Astrocyte (in vitro differentiated cells and primary cell): ENCODE measurements around the gene CARD18. TPM values are rescaled to one million over a fixed set of nuclear protein-coding genes. Genes with fewer than 3 reads are reported as not detected.
A peak's percentile ranks its signal among the peaks of the same experiment; 100 is the strongest.

ENCODE experiments used
- DNase-seq: peaks from one replicate; pipeline ENCODE4 v3.0.0-alpha.2; 2010; ENCODE audit warnings: low read depth
- FAIRE-seq: peaks from 2 replicates; lab custom pipeline; 2011; peaks lifted over from hg19 to GRCh38; lab: Jason Lieb, UNC
- H2AFZ ChIP-seq: 2 replicates; pipeline ENCODE4 v1.6.0; 2012; ENCODE audit warnings: low read depth, low read length, inconsistent platforms
- H3K27ac ChIP-seq: 2 replicates; pipeline ENCODE4 v1.5.1; 2011; ENCODE audit warnings: low read depth, low read length, inconsistent platforms
- H3K27me3 ChIP-seq: 2 replicates; pipeline ENCODE4 v1.6.0; 2011; ENCODE audit warnings: low read length, inconsistent platforms; ENCODE audit not compliant: insufficient read depth
- H3K36me3 ChIP-seq: 2 replicates; pipeline ENCODE4 v1.5.1; 2011; ENCODE audit warnings: low read length, inconsistent platforms; ENCODE audit not compliant: insufficient read depth
- H3K4me1 ChIP-seq: 2 replicates; pipeline ENCODE4 v1.5.1; 2011; ENCODE audit warnings: low read length, inconsistent platforms; ENCODE audit not compliant: insufficient read depth
- H3K4me2 ChIP-seq: 2 replicates; pipeline ENCODE4 v1.6.0; 2012; ENCODE audit warnings: low read length, inconsistent platforms
- H3K4me3 ChIP-seq: 2 replicates; pipeline ENCODE4 v1.5.1; 2011; ENCODE audit warnings: low read depth, mild to moderate bottlenecking, low read length, inconsistent platforms; ENCODE audit not compliant: insufficient read depth
- H3K79me2 ChIP-seq: 2 replicates; pipeline ENCODE4 v1.6.0; 2012; ENCODE audit warnings: mild to moderate bottlenecking, low read length, inconsistent platforms; ENCODE audit not compliant: insufficient read depth
- H3K9ac ChIP-seq: 2 replicates; pipeline ENCODE4 v1.6.0; 2012; ENCODE audit warnings: mild to moderate bottlenecking, low read length, inconsistent platforms
- H3K9me3 ChIP-seq: 2 replicates; pipeline ENCODE4 v1.5.1; 2012; ENCODE audit warnings: low read depth, mild to moderate bottlenecking, low read length, inconsistent platforms; ENCODE audit not compliant: insufficient read depth
- H4K20me1 ChIP-seq: 2 replicates; pipeline ENCODE4 v1.6.0; 2012; ENCODE audit warnings: low read length, inconsistent platforms; ENCODE audit not compliant: insufficient read depth
- H3K27ac Mint-ChIP-seq: one replicate; pipeline ENCODE4 v1.8.0; 2021; ENCODE audit warnings: mild to moderate bottlenecking, mixed read lengths; ENCODE audit not compliant: unreplicated experiment
- H3K27me3 Mint-ChIP-seq: one replicate; pipeline ENCODE4 v1.8.0; 2021; ENCODE audit warnings: low read depth, mixed read lengths; ENCODE audit not compliant: unreplicated experiment
- H3K36me3 Mint-ChIP-seq: one replicate; pipeline ENCODE4 v1.8.0; 2021; ENCODE audit warnings: low read depth, mixed read lengths; ENCODE audit not compliant: unreplicated experiment
- H3K4me1 Mint-ChIP-seq: one replicate; pipeline ENCODE4 v1.8.0; 2021; ENCODE audit warnings: low read depth, mixed read lengths; ENCODE audit not compliant: unreplicated experiment
- H3K4me3 Mint-ChIP-seq: one replicate; pipeline ENCODE4 v1.8.0; 2021; ENCODE audit warnings: mild to moderate bottlenecking, moderate library complexity, mixed read lengths; ENCODE audit not compliant: unreplicated experiment
- H3K9me3 Mint-ChIP-seq: one replicate; pipeline ENCODE4 v1.8.0; 2021; ENCODE audit warnings: mild to moderate bottlenecking, mixed read lengths; ENCODE audit not compliant: unreplicated experiment
- CTCF ChIP-seq: IDR thresholded peaks from 2 replicates; pipeline ENCODE4 v1.5.1; 2011; ENCODE audit warnings: low read depth, mild to moderate bottlenecking, inconsistent platforms, low read length, moderate library complexity; ENCODE audit not compliant: insufficient read depth
- EZH2 ChIP-seq: IDR thresholded peaks from 2 replicates; pipeline ENCODE4 v1.6.1; 2012; ENCODE audit warnings: mild to moderate bottlenecking, low read length, inconsistent platforms; ENCODE audit not compliant: insufficient read depth
- total RNA-seq: library from RNA; stranded (reverse); gene quantifications from 2 replicates; pipeline ENCODE4 v1.2.1, GENCODE V29; 2021

The CARD18 gene
- total RNA-seq, 1 donor from 2014 or later: not detected

GRCh38 chr11:105152021-105152512 is 12.5 kb upstream of the CARD18 start:
- TF ChIP-seq EZH2: no peak
- TF ChIP-seq CTCF: no peak
- H3K4me3 ChIP-seq: no peak overlapping the region
- no peaks in the 10 kb centered on the region for H3K36me3 Mint-ChIP-seq
- H3K9me3 ChIP-seq: no peaks in the 10 kb centered on the region
- H3K4me1 ChIP-seq: peaks cover 3% of the 10 kb centered on the region
- no peaks in the 10 kb centered on the region for H3K36me3 ChIP-seq
- H3K27me3 ChIP-seq: no peaks in the 10 kb centered on the region
- peak; percentile 74 for DNase-seq
- H3K4me3 Mint-ChIP-seq: no peak overlapping the region
- no peaks in the 10 kb centered on the region for H3K4me1 Mint-ChIP-seq
- H3K27me3 Mint-ChIP-seq: no peaks in the 10 kb centered on the region
- H2AFZ ChIP-seq: peak overlapping the region; percentile 42
- no peaks in the 10 kb centered on the region for H3K79me2 ChIP-seq
- H3K9me3 Mint-ChIP-seq: no peaks in the 10 kb centered on the region
- H4K20me1 ChIP-seq: no peaks in the 10 kb centered on the region
- FAIRE-seq: no peak
- H3K27ac ChIP-seq: peak overlapping the region; percentile 19
- no peak overlapping the region for H3K27ac Mint-ChIP-seq
- no peak overlapping the region for H3K9ac ChIP-seq
- peak overlapping the region; percentile 68 for H3K4me2 ChIP-seq

GRCh38 chr11:105149477-105149876 is 9.9 kb upstream of the CARD18 start:
- Histone ChIP-seq H4K20me1 (no peaks in the 10 kb centered on the region), H3K4me2 (no peak overlapping the region), H3K4me3 (no peak overlapping the region), H3K36me3 (no peaks in the 10 kb centered on the region), H3K27me3 (no peaks in the 10 kb centered on the region), H3K79me2 (no peaks in the 10 kb centered on the region), H3K9ac (no peak overlapping the region), H3K27ac (no peak overlapping the region), H3K9me3 (no peaks in the 10 kb centered on the region), H2AFZ (no peak overlapping the region), H3K4me1 (peaks cover 7% of the 10 kb centered on the region)
- H3K36me3 Mint-ChIP-seq: no peaks in the 10 kb centered on the region
- H3K27me3 Mint-ChIP-seq: no peaks in the 10 kb centered on the region
- peaks cover 3% of the 10 kb centered on the region for H3K4me1 Mint-ChIP-seq
- TF ChIP-seq CTCF: no peak
- H3K9me3 Mint-ChIP-seq: no peaks in the 10 kb centered on the region
- no peak overlapping the region for H3K4me3 Mint-ChIP-seq
- no peak for DNase-seq
- no peak overlapping the region for H3K27ac Mint-ChIP-seq
- FAIRE-seq: no peak

GRCh38 chr11:105148241-105148640 is 8.7 kb upstream of the CARD18 start:
- H3K27me3 ChIP-seq: no peaks in the 10 kb centered on the region
- no peaks in the 10 kb centered on the region for H3K79me2 ChIP-seq
- Mint-ChIP-seq H3K36me3 (no peaks in the 10 kb centered on the region), H3K4me1 (peaks cover 3% of the 10 kb centered on the region), H3K27ac (no peak overlapping the region), H3K9me3 (no peaks in the 10 kb centered on the region), H3K4me3 (no peak overlapping the region), H3K27me3 (no peaks in the 10 kb centered on the region)
- DNase-seq (no peak), FAIRE-seq (no peak)
- no peaks in the 10 kb centered on the region for H3K9me3 ChIP-seq
- no peak overlapping the region for H3K9ac ChIP-seq
- peaks cover 7% of the 10 kb centered on the region for H3K4me1 ChIP-seq
- no peak overlapping the region for H3K4me3 ChIP-seq
- no peak overlapping the region for H3K4me2 ChIP-seq
- H3K27ac ChIP-seq: no peak overlapping the region
- H4K20me1 ChIP-seq: no peaks in the 10 kb centered on the region
- H2AFZ ChIP-seq: no peak overlapping the region
- no peaks in the 10 kb centered on the region for H3K36me3 ChIP-seq
- TF ChIP-seq EZH2: no peak
- TF ChIP-seq CTCF: no peak
